Activated T-cell treated with anti-CD3 and anti-CD28 coated beads, Interleukin-2, amount 50 U/mL, for 24 hours (primary cell): ENCODE measurements around the gene ITGA6.

Source experiments
- DNase-seq: peaks from one replicate; pipeline ENCODE4 v3.0.0-alpha.2; 2020
- H3K27ac Mint-ChIP-seq: 2 replicates; pipeline ENCODE4 v1.8.0; 2020; ENCODE audit warnings: mild to moderate bottlenecking, mixed read lengths
- H3K27me3 Mint-ChIP-seq: 2 replicates; pipeline ENCODE4 v1.8.0; 2020; ENCODE audit warnings: mixed read lengths
- H3K36me3 Mint-ChIP-seq: 2 replicates; pipeline ENCODE4 v1.8.0; 2020; ENCODE audit warnings: low read depth, mixed read lengths
- H3K4me1 Mint-ChIP-seq: 2 replicates; pipeline ENCODE4 v1.8.0; 2020; ENCODE audit warnings: low read depth, mixed read lengths
- H3K4me3 Mint-ChIP-seq: 2 replicates; pipeline ENCODE4 v1.8.0; 2020; ENCODE audit warnings: mild to moderate bottlenecking, moderate library complexity, mixed read lengths
- H3K9me3 Mint-ChIP-seq: 2 replicates; pipeline ENCODE4 v1.8.0; 2020; ENCODE audit warnings: mixed read lengths

ITGA6 gene

DNA sequence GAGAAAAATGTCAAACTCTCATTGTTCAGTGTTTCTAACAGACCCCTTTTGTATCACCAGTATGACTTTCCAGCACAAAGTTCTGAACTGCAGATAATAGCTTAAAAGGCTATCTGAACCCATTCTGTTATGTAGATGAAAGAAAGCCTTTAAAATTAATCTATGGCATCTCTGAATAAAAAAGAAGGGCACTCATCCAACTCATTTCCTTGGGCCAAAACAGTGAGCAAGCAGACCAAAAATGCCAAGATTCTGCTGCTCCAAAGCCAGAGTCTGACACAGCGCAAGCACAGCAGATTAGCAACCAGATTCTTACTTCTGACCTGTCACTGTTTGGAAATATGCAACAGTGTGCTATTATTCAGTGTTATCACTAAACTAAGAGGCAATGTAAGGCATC lies 22.6 kb upstream of the ITGA6 start:
- Mint-ChIP-seq H3K27me3 (peaks cover 3% of the 10 kb centered on the region), H3K9me3 (no peaks in the 10 kb centered on the region), H3K4me3 (no peak overlapping the region), H3K36me3 (no peaks in the 10 kb centered on the region), H3K27ac (no peak overlapping the region), H3K4me1 (peaks cover 4% of the 10 kb centered on the region)
- DNase-seq = no peak

DNA sequence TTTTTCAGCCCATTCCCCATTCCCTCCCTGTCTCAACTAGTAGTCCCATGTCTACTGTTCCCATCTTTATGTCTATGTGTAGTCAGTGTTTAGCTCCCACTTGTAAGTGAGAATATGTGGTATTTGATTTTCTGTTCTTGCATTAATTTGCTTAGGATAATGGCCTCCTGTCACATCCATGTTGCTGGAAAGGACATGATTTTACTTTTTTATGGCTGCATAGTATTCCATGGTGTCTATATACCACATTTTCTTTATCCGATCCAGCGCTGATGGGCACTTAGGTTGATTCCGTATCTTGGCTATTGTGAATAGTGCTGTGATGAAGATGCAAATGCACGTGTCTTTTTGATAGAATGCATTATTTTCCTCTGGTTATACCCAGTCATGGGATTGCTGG lies 21.7 kb upstream of the ITGA6 start:
- no peaks in the 10 kb centered on the region for H3K36me3 Mint-ChIP-seq
- H3K4me3 Mint-ChIP-seq = no peak overlapping the region
- no peak for DNase-seq
- H3K27ac Mint-ChIP-seq = no peak overlapping the region
- no peaks in the 10 kb centered on the region for H3K9me3 Mint-ChIP-seq
- peaks cover 3% of the 10 kb centered on the region for H3K27me3 Mint-ChIP-seq
- peaks cover 4% of the 10 kb centered on the region for H3K4me1 Mint-ChIP-seq

DNA sequence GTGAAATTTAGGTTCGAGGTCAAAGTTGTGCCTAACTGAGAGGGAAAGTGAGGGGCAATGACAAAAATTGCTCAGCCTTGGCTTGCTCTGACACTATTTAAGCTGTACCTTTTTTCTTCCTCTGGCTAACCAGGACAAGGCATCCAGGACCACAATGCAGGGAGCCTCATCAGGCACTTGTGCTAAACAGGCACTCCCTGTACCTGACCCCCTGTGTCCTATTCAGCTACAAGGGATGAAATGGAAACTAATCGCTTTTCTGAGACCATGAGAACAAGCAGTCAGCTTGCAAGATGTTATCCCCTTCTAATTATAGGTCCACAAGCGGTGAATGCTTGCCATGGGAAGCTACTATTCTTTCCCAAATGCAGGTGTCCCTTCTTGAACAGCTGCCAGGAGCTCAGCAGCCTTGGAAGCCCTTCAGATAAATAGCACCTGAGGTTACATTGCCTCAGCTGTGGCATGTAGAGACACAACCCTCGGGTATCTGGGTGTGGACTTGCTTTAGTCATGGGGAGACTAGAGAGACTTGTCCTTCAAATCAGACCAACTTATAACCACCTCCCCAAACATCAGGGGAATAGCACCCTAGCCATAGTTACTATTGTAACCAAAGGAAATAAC lies 19.1 kb upstream of the ITGA6 start:
- peaks cover 3% of the 10 kb centered on the region for H3K27me3 Mint-ChIP-seq
- DNase-seq = no peak
- H3K9me3 Mint-ChIP-seq = no peaks in the 10 kb centered on the region
- H3K27ac Mint-ChIP-seq = no peak overlapping the region
- no peak overlapping the region for H3K4me3 Mint-ChIP-seq
- H3K4me1 Mint-ChIP-seq = peaks cover 4% of the 10 kb centered on the region
- H3K36me3 Mint-ChIP-seq = no peaks in the 10 kb centered on the region

DNA sequence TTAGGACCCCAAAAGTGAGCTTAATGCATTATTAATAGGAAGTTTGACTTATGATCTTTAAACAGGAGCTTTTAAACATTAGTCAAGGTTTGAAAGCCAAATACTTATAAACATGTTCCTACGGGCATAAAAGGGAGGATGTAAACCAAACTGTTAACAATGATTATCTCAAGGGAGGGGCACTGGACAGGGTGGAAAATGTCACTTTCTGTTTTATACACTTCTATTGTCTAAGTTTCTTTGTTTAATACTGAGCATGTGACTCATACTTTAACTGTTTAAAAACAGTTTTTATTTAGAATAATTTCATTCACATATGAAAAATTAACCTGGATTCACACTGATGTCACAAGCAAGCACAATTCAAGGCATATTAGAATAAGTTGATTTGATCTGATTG lies 18.3 kb upstream of the ITGA6 start:
- Mint-ChIP-seq H3K4me3 (no peak overlapping the region), H3K9me3 (no peaks in the 10 kb centered on the region), H3K36me3 (no peaks in the 10 kb centered on the region)

DNA sequence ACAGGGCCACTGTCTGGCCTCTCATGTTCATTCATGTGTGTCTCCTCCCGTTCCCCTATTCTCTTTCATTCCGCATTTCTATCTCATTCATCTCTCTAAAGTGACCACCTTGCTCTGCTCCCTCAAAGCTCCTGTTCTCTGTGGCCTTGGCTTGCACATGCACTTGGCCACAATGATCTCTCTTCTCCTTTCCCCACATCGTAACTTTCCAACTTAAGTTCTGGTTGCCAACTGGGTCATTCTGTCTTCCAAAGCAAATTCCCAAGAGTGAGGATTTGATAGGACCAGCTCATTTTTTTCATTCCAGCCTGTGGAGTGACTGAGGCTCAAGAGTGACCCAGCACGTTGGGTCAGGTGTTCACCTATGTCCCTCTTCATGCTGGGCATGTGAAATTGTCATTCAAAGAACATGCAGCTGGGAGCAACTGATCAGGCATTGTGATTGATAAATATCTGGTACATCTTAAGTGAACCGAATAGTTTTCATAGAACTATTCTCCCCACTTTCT lies 14.3 kb upstream of the ITGA6 start:
- DNase-seq = no peak
- Mint-ChIP-seq H3K9me3 (no peaks in the 10 kb centered on the region), H3K4me3 (no peak overlapping the region), H3K27ac (no peak overlapping the region), H3K4me1 (peaks cover 4% of the 10 kb centered on the region), H3K27me3 (peaks cover 1% of the 10 kb centered on the region), H3K36me3 (no peaks in the 10 kb centered on the region)

More for the DNA sequence above, 18.3 kb upstream of the ITGA6 start:
- Mint-ChIP-seq H3K27me3 (peaks cover 3% of the 10 kb centered on the region), H3K27ac (no peak overlapping the region), H3K4me1 (peaks cover 4% of the 10 kb centered on the region)
- no peak for DNase-seq

DNA sequence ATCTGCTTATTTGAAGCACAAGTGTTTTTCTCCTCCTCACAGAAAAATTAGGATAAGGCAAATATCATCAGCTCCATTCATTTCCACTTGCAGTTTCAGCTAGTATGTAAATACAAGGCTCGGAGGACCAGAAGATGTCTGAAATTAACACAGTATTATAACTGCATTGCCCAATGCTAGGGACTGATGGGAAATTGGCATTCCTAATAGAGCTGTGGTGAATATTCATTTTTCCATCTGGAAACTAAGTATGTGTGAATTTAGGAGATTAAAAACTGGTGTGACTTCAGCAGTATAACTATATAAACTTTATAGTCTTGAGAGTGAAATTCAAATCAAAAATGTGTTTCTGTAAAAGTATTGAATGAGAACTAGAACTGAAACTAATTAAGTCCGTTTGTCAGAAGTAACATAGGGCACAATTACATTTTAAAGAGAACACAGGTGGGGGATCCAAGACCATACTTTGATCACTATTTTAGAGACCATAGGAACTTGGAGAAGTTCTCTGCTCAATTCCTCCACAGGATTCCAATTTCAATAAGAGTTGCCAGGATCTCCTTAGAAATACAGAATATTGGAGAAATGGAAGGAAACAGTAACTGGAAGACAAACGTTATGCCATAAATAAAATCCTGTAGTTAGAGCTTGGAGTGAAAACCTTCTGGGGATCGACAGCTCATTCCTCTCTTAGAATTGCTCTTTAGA lies 12.1 kb upstream of the ITGA6 start:
- no peak overlapping the region for H3K27ac Mint-ChIP-seq
- no peak for DNase-seq
- H3K9me3 Mint-ChIP-seq = no peaks in the 10 kb centered on the region
- no peaks in the 10 kb centered on the region for H3K4me1 Mint-ChIP-seq
- no peak overlapping the region for H3K4me3 Mint-ChIP-seq
- H3K27me3 Mint-ChIP-seq = no peaks in the 10 kb centered on the region
- no peaks in the 10 kb centered on the region for H3K36me3 Mint-ChIP-seq

DNA sequence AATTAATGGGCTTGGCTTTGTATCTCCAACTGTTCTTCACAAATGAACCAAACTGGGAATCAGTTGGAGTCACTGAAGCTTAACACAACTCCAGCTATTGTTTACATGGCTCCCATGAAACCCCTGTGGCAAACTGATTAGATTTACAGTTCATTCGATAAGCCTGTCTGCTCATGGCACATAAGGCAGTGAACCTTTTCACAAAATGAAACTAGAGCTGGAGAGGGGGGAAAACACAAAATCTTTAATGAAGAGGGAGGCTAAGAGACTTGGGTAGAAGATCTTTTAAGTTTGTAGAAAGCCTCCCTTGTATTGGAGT lies 11.6 kb upstream of the ITGA6 start:
- H3K9me3 Mint-ChIP-seq = no peaks in the 10 kb centered on the region
- no peak for DNase-seq
- H3K36me3 Mint-ChIP-seq = no peaks in the 10 kb centered on the region
- no peak overlapping the region for H3K4me3 Mint-ChIP-seq
- no peaks in the 10 kb centered on the region for H3K4me1 Mint-ChIP-seq
- H3K27me3 Mint-ChIP-seq = no peaks in the 10 kb centered on the region
- no peak overlapping the region for H3K27ac Mint-ChIP-seq

DNA sequence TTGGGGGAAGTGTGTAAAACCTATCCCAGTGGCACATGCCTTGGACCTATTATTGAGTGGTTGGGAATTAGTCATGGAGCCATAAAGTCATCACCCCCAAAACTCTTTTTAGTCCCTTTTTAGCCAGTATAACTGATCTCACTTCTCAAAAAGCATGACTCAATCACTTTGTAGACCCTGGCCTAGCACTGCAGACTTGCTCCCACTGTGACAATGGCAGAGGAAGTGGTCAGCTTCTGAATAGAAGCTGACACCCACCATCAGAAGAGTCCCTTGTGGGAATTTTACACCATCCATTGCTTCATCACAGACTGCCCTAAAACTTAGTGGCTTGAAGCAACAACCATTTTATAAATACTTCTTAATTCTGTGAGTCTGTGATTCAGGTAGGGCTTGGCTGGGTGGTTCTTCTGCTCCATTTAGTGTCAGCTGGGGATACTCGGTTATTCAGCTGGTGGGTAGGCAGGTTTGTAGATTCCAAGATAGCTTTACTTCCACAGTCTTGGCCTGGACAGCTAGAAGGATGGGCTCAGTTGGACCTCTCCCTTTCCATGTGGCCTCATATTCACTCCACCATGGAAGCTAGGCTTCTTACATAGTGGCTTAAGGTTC lies 10.8 kb upstream of the ITGA6 start:
- no peak for DNase-seq
- no peak overlapping the region for H3K4me3 Mint-ChIP-seq
- H3K27ac Mint-ChIP-seq = no peak overlapping the region
- no peaks in the 10 kb centered on the region for H3K27me3 Mint-ChIP-seq
- no peaks in the 10 kb centered on the region for H3K4me1 Mint-ChIP-seq
- no peaks in the 10 kb centered on the region for H3K36me3 Mint-ChIP-seq
- no peaks in the 10 kb centered on the region for H3K9me3 Mint-ChIP-seq

DNA sequence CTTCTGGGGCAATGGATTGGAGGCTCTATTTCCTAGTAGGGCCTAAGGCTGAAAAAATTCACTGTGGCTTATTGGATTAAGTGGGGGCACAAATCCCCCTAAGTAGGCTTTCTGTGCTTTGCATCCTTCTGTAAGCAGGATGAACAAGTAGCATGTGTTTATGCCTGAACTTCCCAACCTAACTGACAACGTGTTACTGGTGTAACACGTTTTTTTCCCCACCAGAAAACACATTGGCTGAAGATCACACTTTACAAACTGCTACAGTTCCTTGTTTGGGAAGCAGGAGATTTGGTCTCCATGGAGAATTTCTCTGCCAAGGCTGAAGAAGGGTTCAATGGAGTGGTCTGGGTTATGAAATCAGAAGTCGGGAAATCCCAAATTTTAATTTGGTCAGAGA lies 7.2 kb upstream of the ITGA6 start:
- DNase-seq = no peak
- no peak overlapping the region for H3K4me3 Mint-ChIP-seq
- H3K36me3 Mint-ChIP-seq = no peaks in the 10 kb centered on the region
- no peaks in the 10 kb centered on the region for H3K9me3 Mint-ChIP-seq
- no peaks in the 10 kb centered on the region for H3K27me3 Mint-ChIP-seq
- H3K4me1 Mint-ChIP-seq = peaks cover 26% of the 10 kb centered on the region
- no peak overlapping the region for H3K27ac Mint-ChIP-seq

DNA sequence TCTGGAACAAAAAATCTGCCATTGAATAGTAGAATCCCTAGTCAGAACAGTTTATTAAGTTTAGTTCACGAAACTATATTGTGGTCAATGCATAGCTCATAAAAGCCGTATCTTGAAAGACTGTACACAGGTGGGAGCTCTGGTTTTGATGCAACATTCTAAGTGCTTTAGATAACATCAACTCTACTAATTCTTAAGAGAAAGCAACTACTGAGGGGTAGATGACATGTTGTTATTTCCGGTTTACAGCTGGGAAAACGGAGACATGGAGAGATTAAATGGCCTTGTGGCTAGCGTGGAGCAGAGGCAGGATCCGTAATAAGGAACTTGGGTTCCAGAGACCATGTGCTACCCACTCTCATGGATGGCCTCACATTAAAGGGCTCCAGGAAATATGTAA lies 4.2 kb upstream of the ITGA6 start:
- no peak overlapping the region for H3K4me3 Mint-ChIP-seq
- no peak for DNase-seq
- no peaks in the 10 kb centered on the region for H3K9me3 Mint-ChIP-seq
- no peaks in the 10 kb centered on the region for H3K36me3 Mint-ChIP-seq
- H3K27me3 Mint-ChIP-seq = peaks cover 2% of the 10 kb centered on the region
- H3K4me1 Mint-ChIP-seq = peaks cover 41% of the 10 kb centered on the region
- peak overlapping the region; percentile 72 for H3K27ac Mint-ChIP-seq

DNA sequence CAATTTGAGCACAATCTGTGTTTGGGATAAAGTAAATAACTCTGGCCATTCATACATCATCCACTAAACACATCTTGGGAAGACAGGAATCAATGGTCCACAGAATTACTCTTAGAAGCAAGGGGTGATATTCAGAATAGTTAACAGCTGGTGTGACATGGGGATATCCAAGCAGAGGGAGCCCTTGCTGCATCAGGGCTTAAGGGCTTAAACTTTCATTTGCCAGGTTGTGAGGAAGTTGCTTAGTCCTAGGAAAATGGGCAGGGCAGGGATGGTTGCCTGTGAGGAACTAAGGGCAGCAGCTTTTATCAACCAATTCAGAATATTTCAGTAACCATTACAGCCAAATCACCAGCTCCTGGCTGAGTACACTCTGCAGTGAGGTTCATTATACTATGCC lies 2.0 kb upstream of the ITGA6 start:
- Mint-ChIP-seq H3K27ac (no peak overlapping the region), H3K4me3 (no peak overlapping the region), H3K27me3 (peaks cover 2% of the 10 kb centered on the region), H3K4me1 (peaks cover 60% of the 10 kb centered on the region), H3K9me3 (no peaks in the 10 kb centered on the region), H3K36me3 (no peaks in the 10 kb centered on the region)
- DNase-seq = no peak

DNA sequence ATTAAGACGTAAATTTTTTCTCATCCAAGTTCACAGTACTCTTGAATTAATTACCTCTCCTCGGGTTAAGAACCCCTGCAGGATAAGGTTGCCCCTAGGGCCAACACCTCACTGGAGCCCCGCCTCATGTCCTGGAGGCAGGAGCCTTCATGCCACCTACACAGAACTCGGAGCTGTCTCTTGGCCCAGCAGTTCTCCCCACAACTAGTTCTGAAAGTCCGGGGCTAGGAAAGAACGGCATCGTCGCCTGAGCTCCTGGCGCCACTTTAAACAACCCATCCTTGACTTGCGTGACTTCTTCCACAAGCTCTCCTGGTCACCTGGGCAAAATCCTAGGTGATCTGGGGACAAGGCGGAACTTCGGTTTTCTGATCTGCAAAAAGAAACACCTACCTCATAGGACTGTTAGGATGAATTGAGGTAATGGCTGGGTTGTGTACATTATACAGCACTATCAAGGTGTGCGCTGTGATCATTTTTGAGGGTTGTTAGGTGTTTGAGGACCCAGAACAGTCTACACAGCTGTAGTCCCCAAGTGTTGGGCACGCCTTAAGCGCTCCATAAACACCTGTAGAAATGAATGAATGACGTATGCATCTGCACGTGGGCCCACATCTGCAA lies 641 bp upstream of the ITGA6 start:
- peaks cover 74% of the 10 kb centered on the region for H3K4me1 Mint-ChIP-seq
- peak overlapping the region; percentile 77 for H3K27ac Mint-ChIP-seq
- H3K27me3 Mint-ChIP-seq = peaks cover 2% of the 10 kb centered on the region
- peak overlapping the region; percentile 76 for H3K4me3 Mint-ChIP-seq
- no peaks in the 10 kb centered on the region for H3K9me3 Mint-ChIP-seq
- DNase-seq = no peak
- H3K36me3 Mint-ChIP-seq = no peaks in the 10 kb centered on the region

DNA sequence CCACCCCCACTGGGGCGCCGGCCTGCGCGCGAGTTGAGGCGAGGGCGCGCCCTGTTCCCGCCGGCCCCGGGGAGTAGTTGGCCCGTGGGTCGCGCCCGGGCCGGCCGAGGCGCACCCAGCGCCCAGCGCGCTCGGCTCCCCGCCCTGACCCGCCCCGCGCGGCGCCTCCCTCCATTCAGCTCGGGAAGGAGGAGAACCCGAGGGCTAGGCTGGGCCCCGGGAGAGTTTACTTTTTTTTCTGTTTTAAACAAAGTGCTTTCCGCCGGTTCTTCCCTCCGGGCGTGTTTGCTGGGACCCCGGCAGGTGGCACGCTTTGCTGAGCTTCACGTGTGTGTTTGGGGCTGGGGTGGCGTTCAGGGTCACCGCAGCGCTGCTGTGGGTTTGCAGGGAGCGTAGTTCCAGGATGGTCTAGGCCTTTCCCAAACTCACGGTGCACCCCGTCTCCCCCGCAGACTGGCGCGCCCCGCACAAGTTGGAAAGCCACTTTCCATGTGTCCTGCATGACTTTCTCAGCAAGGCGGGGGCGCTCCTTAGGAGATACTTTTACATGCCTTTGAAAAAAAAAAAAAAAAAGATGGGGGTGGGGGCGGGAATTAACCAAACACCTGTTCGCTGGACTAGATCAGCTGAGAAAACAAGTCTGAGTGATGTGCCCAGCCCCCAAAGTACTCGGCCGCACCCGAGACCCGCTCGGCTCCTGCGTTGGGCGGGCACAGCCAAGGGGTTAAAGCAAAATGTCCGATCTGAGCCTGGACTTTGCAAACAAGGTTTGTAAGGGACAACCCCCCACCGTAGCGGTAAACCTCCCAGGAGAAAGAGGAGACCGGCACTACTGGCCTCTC lies 825 bp downstream of the ITGA6 start:
- H3K27me3 Mint-ChIP-seq = peaks cover 2% of the 10 kb centered on the region
- peak; percentile 76 for DNase-seq
- no peaks in the 10 kb centered on the region for H3K36me3 Mint-ChIP-seq
- H3K4me1 Mint-ChIP-seq = peaks cover 79% of the 10 kb centered on the region
- peak overlapping the region; percentile 83 for H3K27ac Mint-ChIP-seq
- peak overlapping the region; percentile 83 for H3K4me3 Mint-ChIP-seq
- H3K9me3 Mint-ChIP-seq = no peaks in the 10 kb centered on the region

DNA sequence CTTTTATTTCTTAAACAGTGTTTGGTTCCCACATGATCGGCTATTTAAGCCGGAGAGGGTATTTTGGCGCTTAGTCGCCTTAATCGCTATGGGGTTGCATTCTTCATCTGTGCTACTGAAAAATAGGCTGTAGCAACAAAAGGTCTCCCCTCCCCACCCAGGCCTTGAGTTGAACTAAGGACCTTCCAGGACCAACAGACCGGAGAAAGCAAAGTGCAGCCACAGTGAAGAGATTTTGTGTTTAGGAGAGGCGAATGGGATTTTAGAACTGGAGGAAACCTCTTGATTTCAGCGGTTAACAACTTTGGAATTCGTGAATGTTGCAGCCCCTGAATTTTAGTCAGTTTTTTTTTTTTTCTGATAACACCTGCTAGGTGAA lies 1.4 kb downstream of the ITGA6 start:
- no peak for DNase-seq
- Mint-ChIP-seq H3K4me1 (peaks cover 79% of the 10 kb centered on the region), H3K36me3 (no peaks in the 10 kb centered on the region), H3K27ac (peak overlapping the region; percentile 83), H3K27me3 (peaks cover 2% of the 10 kb centered on the region), H3K4me3 (peak overlapping the region; percentile 83), H3K9me3 (no peaks in the 10 kb centered on the region)
